Stomach (tissue), 9 donors: Measurements from ENCODE around the gene DKK1. TPM values are rescaled to one million over a fixed set of nuclear protein-coding genes. Genes with fewer than 3 reads are reported as not detected.

Experiments
- DNase-seq, 2 donors: peaks; one replicate each; pipeline versions ENCODE4 v3.0.0 to v3.0.0-alpha.2; 2013 to 2019
- H3K27ac ChIP-seq, 5 donors: fragments of 200-600 bp in 4 of 5; sonication (generic) in 4 of 5; one replicate each; pipeline ENCODE4 v1.5.1; 2013 to 2019; ENCODE audit warnings: mild to moderate bottlenecking in 1 of 5, moderate library complexity in 1 of 5
- H3K27me3 ChIP-seq, 3 donors: fragments of 200-600 bp; sonication (generic); one replicate each; pipeline ENCODE4 v1.5.1; 2017 to 2019; ENCODE audit warnings: mixed run types in 1 of 3
- H3K36me3 ChIP-seq, 4 donors: fragments of 200-600 bp; sonication (generic); 1 replicate in 3 of 4; 2 replicates in 1 of 4; pipeline ENCODE4 v1.5.1; 2016 to 2019
- H3K4me1 ChIP-seq, 4 donors: fragments of 200-600 bp; sonication (generic); one replicate each; pipeline ENCODE4 v1.5.1; 2016 to 2019
- H3K4me3 ChIP-seq, 4 donors: fragments of 200-600 bp; sonication (generic) in 3 of 4; one replicate each; pipeline ENCODE4 v1.5.1; 2016 to 2019; ENCODE audit warnings: mild to moderate bottlenecking in 1 of 4
- H3K9me3 ChIP-seq, 4 donors: fragments of 200-600 bp; sonication (generic); one replicate each; pipeline ENCODE4 v1.5.1; 2016 to 2019
- CTCF ChIP-seq, 7 experiments: fragments of 450-650 bp in 4 of 7; fragments of 200-600 bp in 3 of 7; sonication (generic) in 3 of 7; IDR thresholded peaks; one replicate each; pipeline ENCODE4 v1.5.1; 2016 to 2019; ENCODE audit warnings: antibody characterized with exemption in 7 of 7, control low read depth in 2 of 7, mild to moderate bottlenecking in 1 of 7
- EP300 ChIP-seq: sonication (generic); formaldehyde crosslinking; IDR thresholded peaks from one replicate; pipeline ENCODE4 v1.6.1; 2017; ENCODE audit warnings: antibody characterized with exemption
- POLR2A ChIP-seq, 4 donors: fragments of 450-650 bp; IDR thresholded peaks; one replicate each; pipeline ENCODE4 v1.6.1; 2016; ENCODE audit warnings: antibody characterized with exemption in 4 of 4, control low read depth in 2 of 4, mild to moderate bottlenecking in 1 of 4, moderate library complexity in 1 of 4
- POLR2AphosphoS5 ChIP-seq, 3 donors: sonication (generic); formaldehyde crosslinking; IDR thresholded peaks; one replicate each; pipeline ENCODE4 v1.6.1; 2016; ENCODE audit warnings: antibody characterized with exemption in 3 of 3
- WGBS, 5 donors: extraction: QIAGEN DNeasy Blood & Tissue Kit in 3 of 5; methylation state at CpG; one replicate each; pipeline versions ENCODE4 v1.1.5 to v1.1.7; 2013 to 2018; 5-methylcytosine and 5-hydroxymethylcytosine counted together
- intact Hi-C: fragments of 100-400 bp; cut with DNase I; formaldehyde crosslinking; loops from one replicate; pipeline ENCODE4 v1.15.1; 2023; ENCODE audit warnings: low total_unique reads
- polyA plus RNA-seq, 3 donors: library from polyadenylated mRNA; stranded (reverse); fragments of 200-250 nt; gene quantifications; one replicate each; pipeline ENCODE4 v1.2.3, GENCODE V29; 2013
- total RNA-seq, 5 donors: library from RNA; depleted of rRNA; stranded (reverse); fragments of >200 nt; gene quantifications; one replicate each; pipeline versions ENCODE4 v1.1.0 to v1.2.3, GENCODE V29; 2014 to 2016
- donor health status: healthy with polysubstance abuse.
- donor health status: Bipolar disorder and iron deficiency.
- donor health status: healthy.

Gene DKK1
- total and polyA plus RNA-seq, 8 donors = 0.73 to 4.0 (median 1.2) TPM; not detected in 3

DNA sequence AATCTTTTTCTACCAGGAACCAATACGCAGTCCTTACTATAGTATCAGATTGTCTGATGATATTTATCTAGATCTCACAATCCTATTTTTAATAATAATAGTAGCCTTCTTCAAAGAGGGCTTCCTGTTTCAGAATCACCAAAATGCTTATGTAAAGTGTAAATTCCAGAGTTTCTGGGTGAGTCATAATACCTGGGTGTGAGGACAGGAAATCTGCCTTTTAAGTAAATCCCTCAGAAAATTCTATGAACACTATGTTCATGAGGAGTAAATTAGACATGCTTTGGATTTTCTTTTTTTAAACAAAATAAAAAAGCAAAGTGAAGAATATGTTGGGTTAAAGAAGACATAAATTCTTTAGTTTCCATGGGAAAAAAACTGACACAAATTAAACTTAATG, 20.5 kb downstream of the DKK1 start:
- H3K27ac ChIP-seq = no peak overlapping the region
- TF ChIP-seq POLR2AphosphoS5 (IDR thresholded peaks at IDR 0.05) = no peak
- TF ChIP-seq EP300 = no peak
- TF ChIP-seq CTCF (IDR thresholded peaks at IDR 0.05) = no peak
- TF ChIP-seq POLR2A (IDR thresholded peaks at IDR 0.05) = no peak
- no peaks in the 10 kb centered on the region for H3K27me3 ChIP-seq
- H3K4me3 ChIP-seq = no peak overlapping the region
- no peaks in the 10 kb centered on the region for H3K9me3 ChIP-seq
- no peak for DNase-seq
- H3K4me1 ChIP-seq = no peaks in the 10 kb centered on the region
- WGBS, 5 donors = 79 to 88% (median 84%) methylated on average over 1 of the region's 1 CpG
- H3K36me3 ChIP-seq = no peaks in the 10 kb centered on the region
- intact Hi-C loops = no loop called here

DNA sequence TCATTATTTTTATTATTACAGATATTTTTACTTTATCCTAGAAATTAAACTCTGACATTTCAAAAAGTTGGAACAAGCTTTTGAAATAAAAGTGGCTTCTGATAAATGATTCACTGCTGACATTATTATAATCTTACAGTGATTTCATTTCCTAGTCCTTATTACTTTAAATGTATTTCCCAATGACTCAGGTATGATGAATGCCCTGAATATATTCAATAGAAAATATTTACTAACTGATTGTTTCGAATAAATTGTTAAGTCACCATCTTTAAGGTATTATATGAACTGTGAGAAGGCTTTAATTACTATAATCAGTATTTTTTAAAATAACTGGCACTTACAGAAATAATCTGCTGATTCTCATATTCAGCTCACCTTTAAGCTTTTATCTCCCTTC, 21.6 kb downstream of the DKK1 start:
- no peaks in the 10 kb centered on the region for H3K9me3 ChIP-seq
- no peak overlapping the region for H3K27ac ChIP-seq
- 48 to 68% (median 59%) methylated on average over 1 of the region's 1 CpG for WGBS, 5 donors
- H3K36me3 ChIP-seq = no peaks in the 10 kb centered on the region
- H3K27me3 ChIP-seq = no peaks in the 10 kb centered on the region
- no peaks in the 10 kb centered on the region for H3K4me1 ChIP-seq
- no peak for DNase-seq
- TF ChIP-seq CTCF (IDR thresholded peaks at IDR 0.05) (no peak), POLR2A (IDR thresholded peaks at IDR 0.05) (no peak), EP300 (no peak), POLR2AphosphoS5 (IDR thresholded peaks at IDR 0.05) (no peak)
- H3K4me3 ChIP-seq = no peak overlapping the region
- intact Hi-C loops = no loop called here

- H3K9me3 ChIP-seq = no peaks in the 10 kb centered on the region
- no peaks in the 10 kb centered on the region for H3K36me3 ChIP-seq
- no peaks in the 10 kb centered on the region for H3K27me3 ChIP-seq
- WGBS, 5 donors = 67 to 93% (median 91%) methylated on average over 1 of the region's 1 CpG
- no peaks in the 10 kb centered on the region for H3K4me1 ChIP-seq
- no peak overlapping the region for H3K27ac ChIP-seq
- no peak overlapping the region for H3K4me3 ChIP-seq
- TF ChIP-seq POLR2AphosphoS5 (IDR thresholded peaks at IDR 0.05) (no peak), POLR2A (IDR thresholded peaks at IDR 0.05) (no peak), CTCF (IDR thresholded peaks at IDR 0.05) (no peak), EP300 (no peak)
- no peak for DNase-seq
- intact Hi-C loops = no loop called here
Measured at GRCh38 chr10:52337225-52337624, 23.1 kb downstream of the DKK1 start.

DNA sequence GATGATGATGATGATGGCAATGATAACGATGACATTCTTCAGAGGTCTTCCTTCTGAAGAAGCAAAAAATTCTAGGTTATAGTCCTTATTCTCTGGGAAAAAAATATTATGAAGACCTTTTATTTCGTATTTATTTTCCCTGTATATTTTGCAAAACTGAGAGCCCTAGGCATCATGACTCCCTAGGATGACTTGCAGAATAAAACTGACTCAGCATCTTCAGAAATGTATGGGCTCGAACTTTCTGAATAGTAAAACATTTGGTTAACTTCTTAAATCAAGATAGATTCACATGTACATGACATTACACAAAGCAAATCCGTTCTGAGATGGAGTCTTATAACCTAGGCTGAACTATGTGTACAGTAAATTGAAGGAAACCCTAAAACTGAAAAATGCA, 29.4 kb downstream of the DKK1 start:
- Histone ChIP-seq H3K36me3 (no peaks in the 10 kb centered on the region), H3K4me3 (no peak overlapping the region), H3K27me3 (no peaks in the 10 kb centered on the region), H3K27ac (no peak overlapping the region), H3K4me1 (no peaks in the 10 kb centered on the region), H3K9me3 (peaks cover 0 to 7% (median 0%) of the 10 kb centered on the region in 4 donors)
- TF ChIP-seq POLR2AphosphoS5 (IDR thresholded peaks at IDR 0.05) (no peak), POLR2A (IDR thresholded peaks at IDR 0.05) (no peak), CTCF (IDR thresholded peaks at IDR 0.05) (no peak), EP300 (no peak)
- 61 to 82% (median 77%) methylated on average over 4 of the region's 4 CpGs for WGBS, 5 donors
- no peak for DNase-seq
- intact Hi-C loops = no loop called here
